NCI-H1105 (cell line): Measurements from ENCODE around the gene STRN4.
A peak's percentile ranks its signal among the peaks of the same experiment; 100 is the strongest.

ENCODE experiments used
- DNase-seq: peaks from one replicate; lab custom pipeline; 2025; lab: John Stamatoyannopoulos, UW

The STRN4 gene

GRCh38 chr19:46725859-46726393 is 20.3 kb downstream of the STRN4 start:
- no peak for DNase-seq

DNA sequence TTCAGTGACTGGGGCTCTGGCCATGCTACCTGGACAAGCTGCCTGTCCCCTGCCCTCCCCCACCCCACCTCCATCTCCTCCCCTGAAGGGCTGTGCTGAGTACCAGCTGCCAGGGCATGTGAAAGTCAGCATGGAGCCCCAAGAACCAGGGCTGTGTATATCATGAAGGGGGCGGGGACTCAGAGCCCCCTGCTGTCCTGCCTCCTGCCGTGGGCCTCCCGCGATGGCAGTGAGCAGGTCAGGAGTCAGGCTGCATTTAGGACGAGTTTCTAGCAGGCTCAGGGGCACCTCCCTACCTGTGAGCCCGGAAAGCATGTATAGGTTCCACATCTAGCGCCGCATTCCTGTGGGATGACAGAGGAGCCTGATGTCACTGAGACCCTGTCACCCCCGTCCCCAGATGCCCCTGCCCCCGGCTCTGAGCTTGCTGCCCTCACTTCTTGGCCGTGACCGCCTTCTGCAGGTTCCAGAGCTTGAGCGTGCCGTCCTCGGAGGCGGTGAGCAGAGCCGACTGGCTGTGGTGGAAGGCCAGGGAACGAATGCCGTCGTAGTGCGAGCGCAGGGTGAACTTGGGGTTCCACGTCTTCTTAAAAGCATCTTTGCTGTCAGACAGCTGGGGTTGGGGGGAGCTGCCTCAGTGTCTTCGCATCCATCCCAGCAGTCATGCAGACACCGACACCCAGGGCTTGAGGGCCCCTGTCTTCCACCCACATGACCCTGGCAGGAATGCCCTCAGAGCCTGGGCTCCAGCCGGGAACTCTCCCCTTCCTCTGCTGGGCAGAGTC is 21.0 kb downstream of the STRN4 start:
- no peak for DNase-seq

GRCh38 chr19:46724468-46724867 is 21.8 kb downstream of the STRN4 start:
- DNase-seq = no peak

DNA sequence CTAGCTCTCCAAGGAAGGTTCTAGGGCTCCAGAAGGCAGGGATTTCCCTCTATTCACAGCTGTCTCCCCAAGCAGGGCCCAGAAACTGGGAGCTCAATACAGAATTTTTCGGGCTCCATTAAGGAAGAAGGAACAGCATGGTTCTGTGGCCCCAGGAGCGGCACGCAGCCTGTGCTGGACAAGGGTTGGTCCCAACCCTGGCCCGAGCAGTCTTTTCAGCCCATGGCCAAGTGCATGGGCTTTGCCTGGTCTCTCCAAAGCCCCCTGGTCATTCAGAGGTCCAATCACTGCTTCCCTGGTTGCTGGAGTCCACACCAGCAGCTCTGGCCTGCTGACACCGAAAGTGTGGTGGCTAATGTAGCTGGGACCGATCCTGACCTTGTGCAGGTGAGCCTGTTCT is 22.8 kb downstream of the STRN4 start:
- no peak for DNase-seq

DNA sequence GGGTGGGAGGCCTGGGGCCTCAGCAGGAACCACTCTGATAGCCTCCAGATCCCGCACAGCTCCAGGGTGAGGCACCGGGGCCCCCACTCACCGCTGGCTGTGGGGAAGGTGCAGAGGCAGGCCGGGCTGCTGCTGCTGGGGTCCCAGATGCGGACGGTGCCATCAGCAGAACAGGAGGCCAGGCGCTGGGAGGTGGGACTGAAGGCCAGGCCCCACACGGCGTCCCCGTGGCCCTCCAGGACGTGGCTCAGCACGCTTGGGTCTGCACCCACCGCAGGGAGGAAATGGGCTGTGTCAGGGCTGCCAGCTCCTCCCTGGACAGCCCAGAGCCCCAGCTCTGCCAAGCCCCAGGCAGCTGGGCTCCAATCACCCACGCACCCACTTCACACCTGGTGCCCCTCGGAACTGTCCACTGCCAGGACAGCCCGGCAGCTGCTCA is 23.2 kb downstream of the STRN4 start:
- DNase-seq = no peak

GRCh38 chr19:46722421-46723022 is 23.7 kb downstream of the STRN4 start:
- DNase-seq = no peak

DNA sequence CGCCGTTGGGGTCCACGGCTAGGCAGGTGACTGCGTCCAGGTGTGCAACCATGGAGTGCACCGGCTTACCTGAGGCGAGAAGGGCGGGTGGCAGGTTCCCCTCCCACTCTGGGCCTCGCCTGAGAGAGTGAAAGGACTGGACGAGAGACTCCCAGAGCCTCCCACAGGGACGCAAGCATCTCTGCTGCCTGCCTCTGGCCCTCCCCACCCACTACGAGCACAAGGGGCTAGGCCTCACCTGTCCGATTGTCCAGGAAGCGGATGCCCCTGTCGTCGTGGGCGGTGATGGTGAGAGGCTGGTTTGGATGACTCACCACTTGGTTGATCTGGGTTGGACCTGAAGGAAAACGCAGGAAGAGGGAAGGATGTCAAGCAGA is 24.3 kb downstream of the STRN4 start:
- DNase-seq = no peak

DNA sequence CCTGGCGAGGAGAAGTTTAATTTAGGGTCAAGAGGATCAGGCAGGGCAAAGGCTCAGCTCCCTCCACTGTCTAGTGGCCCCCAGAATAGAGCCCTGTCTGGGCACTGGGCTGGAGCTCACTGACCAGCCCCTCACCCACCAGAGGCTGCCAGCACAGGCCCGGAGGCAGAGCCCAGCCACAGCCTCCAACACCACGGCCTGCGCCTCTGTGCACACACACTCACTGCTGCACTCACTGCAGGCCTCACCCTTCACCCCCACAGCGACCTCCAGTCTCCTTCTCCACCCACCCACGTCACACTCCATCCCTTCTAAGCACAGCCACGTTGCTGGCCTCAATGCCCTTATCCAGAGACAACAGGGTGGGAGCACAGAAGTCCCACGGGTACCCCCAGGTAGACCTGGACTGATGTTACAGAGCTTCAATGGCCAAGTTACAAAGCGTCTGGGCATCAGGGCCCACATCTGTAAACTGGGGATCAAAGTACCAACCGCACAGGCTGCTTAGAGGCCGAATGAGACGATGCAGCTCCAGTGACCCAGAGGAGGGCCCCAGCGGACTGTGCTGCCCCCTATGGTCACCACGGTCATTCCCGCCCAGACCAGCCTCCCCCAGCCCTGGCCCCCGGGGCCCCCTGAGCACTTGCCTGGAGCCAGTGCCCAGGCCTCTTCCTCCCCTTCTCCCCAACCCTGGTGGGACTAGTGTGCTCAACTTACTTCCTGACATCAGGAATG is 24.8 kb downstream of the STRN4 start:
- DNase-seq = no peak

DNA sequence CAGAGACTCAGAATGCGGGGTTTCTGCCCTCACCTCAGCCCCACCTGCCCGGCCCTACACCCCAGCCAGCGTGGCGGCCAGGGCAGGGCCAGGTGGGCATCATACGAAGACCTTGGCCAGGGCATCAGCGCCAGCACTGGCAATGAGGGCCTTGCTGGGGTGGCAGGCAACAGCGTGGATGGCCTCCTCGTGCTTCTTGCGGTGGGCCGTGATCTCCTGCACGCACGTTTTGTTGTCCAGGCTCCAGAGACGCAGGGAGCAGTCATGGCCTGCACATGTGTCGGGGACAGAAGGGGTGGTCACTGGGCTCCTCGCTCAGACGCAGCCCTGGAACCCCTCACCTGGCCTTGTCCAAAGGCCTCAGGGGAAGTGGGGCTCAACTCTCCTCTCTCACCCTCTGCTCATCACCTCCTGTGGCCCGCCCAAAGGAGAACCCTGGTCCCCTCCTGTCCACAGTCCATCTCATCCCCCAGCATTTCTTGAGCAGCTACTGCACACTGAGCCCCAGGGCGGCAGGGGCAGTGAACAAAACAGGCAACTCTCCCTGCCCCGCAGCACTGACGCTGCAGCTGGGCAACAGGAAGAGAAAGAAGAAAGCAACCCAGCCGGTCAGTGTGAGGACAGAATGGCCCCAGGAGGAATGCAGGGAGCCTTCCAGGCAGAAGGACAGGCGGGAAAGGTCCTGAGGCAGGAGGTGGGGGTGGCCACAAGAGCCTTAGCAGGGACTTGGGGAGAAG is 25.6 kb downstream of the STRN4 start:
- no peak for DNase-seq

DNA sequence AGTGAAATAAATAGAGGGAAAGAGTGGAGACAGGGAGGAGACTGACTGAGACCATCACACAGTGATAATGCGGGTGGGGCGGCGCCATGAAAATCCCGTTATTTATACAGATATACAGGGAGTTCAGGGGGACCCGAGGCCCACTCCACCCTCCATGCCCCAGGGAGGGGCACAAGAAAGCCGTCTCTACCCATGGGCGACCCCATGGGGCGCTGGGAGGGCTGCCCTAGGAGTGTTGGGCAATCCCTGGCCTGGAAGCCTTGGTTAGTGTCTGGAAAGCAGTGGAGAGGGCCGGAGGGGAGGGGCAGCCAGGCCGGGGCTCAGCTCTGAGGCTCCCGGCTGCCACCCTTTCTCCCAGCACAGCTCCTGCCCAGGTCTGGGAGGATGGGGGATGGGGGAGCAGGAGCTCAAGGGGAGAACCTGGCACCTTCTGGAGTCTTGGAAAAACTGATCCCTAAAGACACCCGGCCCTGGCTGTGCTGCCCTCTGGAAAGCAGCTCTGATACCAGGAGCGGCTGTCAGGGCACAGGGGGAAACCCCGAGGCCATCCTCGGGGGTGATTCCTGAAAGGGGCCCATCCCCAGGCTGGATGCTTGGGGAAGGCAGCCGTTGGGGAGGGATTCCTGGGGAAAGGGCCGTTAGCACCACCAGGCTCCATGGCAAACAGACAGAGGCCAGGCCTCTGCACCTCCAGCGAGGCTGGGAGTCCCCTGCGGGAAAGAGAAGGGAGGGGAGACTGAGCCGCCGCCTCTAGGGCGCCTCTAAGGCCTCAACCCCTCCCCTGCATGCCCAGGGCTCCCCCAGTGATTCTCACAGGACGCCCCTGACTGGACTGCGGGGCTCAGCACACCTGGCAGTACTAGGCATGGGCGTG is 26.4 kb downstream of the STRN4 start:
- DNase-seq = no peak

DNA sequence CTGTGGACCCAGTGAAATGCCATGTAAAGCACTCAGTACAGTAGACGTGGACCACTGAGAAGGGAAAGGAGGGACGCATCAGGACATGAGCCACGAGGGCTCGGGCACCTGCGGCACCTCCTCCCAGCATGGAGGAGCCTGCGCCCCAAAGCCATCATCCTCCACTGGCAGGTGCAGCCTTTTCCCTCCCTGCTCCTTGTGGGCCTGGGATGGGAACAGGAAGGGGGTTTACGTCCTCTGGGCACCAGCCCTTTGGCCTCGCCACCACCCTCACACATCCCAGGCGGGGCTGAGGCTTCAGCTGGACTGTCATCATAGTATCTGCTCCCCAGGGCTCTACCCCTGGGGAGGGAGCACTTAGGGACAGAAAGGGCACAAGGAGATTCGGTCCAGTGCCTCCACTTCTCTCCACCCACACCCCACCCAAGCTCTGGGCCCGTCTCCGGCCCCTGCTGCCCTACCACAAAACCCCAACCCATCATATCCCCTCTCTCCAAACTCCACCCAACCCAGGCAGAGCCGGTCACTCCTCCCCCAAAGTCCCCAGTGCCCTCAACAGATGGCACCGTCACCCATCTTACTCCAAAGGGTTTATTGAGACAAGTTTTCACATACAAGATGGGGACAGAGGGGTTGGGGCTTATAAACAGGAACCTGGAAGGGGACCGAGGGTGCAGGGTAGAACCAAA is 27.2 kb downstream of the STRN4 start:
- DNase-seq = no peak

- no peak for DNase-seq
These were observed 27.9 kb downstream of the STRN4 start for GRCh38 chr19:46718157-46718933.

DNA sequence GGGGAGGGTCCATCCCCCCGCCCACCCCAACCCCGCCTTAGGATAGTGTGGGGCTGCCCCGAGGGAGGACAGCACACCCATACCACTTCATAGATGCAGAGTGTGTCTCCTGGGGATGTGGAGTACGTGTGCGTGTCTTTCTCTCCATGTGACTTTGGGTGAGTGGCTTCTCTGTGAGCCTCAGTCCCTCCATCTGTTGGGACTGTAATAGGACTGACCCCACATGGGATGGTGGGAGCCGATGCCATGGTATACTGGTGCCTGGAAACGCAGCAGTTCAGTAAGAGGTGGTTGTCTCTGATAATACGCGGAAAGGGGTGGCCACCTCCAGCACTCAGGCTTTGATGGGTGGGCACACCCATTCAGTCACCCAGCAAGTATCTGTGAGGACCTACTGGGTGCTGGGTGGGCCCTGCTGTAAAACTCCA is 28.5 kb downstream of the STRN4 start:
- DNase-seq = no peak

GRCh38 chr19:46717034-46717715 is 29.1 kb downstream of the STRN4 start, which contains the start of gene PRKD2:
Gene PRKD2 (minus strand): TSS chr19:46717114. CDS start chr19:46716370, 744 bp downstream.
- DNase-seq = peak; percentile 64

DNA sequence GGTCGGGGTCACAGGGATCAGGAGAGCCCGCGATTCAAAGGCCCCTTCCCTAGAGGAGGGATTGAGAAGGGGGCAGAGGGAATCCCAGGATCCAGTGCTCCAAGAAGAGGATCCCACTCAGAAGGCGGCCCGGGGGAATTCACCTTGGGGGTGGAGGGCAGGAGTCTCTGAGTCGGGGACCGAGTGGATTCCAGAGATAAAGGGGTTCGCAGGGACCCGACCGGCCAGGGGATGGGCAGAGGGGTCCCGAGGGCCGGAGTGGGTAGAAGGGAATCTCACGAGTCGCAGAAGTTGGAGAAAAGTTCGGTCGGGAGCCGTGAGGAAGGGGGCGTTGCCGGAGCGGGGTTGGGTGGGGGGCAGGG is 29.6 kb downstream of the STRN4 start:
- no peak for DNase-seq

- DNase-seq = no peak
These were observed 30.1 kb downstream of the STRN4 start for GRCh38 chr19:46715975-46716671.

- no peak for DNase-seq
These were observed 30.7 kb downstream of the STRN4 start for GRCh38 chr19:46715620-46715974.

DNA sequence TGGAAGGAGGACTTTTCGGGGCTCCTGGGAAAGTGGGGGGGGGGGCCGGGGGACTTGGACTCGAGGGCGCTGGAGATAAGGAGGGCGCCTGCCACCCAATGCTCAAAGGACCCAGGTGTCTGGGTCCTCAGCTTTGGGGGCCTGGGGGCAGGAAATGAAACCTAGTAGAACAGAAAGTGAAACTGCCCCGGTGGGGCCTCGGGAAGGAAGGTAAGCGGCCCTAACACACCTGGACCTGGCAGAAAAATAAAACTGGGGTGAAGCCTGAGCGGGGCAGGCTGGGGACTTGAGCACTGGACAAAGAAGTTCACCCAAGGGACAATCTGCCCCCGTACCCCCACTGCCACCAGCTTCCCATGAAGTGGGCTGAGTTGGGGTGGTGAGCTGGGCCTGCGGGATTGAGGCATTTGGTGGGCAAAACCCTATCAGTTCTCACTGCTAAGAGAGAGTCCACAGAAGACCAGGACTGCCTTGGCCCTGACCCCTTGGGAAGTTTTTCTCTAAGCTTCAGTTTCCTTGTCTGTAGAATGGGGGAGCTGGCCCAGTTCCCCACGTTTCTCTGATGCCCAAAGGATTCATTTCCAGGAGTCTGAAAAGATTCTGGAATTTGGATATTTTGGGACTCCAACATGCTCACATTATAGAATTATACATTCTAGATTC is 31.7 kb downstream of the STRN4 start:
- no peak for DNase-seq
